Kasumi-1 (cell line): ENCODE measurements around the gene AKAP13.
A peak's percentile ranks its signal among the peaks of the same experiment; 100 is the strongest.

Experiments used
- DNase-seq, 2 experiments: peaks; one replicate each; lab custom pipeline; 2025; lab: John Stamatoyannopoulos, UW

AKAP13 gene

DNA sequence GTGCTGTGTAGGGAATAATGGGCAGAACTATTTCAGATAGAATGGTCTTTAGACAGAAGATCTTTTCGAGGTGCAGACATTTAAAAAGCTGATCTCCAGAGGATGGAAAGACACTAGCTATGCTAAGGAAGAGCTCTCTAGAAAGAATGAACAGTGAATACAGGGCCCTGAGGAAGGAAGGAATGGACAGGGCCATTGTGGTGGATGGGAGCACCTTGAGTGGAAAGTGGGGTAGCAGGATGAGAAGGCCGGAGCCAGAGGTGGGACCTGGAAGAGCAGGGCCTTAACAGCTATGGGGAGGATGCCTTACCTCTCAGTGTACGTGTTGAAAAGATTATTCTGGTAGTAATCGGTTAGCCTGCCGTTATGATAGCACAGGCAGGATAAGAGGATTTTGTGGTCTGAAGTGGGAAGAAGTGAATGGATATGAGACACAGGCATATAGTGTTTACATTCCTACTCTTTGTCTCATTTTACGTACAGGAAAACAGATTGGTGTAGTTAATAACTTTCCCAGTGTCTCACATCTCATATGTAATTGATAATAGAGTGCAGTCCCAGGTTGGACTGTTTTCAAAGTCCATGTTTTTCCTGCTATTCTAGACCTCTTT is 241.9 kb downstream of the AKAP13 start:
- DNase-seq: no peak

DNA sequence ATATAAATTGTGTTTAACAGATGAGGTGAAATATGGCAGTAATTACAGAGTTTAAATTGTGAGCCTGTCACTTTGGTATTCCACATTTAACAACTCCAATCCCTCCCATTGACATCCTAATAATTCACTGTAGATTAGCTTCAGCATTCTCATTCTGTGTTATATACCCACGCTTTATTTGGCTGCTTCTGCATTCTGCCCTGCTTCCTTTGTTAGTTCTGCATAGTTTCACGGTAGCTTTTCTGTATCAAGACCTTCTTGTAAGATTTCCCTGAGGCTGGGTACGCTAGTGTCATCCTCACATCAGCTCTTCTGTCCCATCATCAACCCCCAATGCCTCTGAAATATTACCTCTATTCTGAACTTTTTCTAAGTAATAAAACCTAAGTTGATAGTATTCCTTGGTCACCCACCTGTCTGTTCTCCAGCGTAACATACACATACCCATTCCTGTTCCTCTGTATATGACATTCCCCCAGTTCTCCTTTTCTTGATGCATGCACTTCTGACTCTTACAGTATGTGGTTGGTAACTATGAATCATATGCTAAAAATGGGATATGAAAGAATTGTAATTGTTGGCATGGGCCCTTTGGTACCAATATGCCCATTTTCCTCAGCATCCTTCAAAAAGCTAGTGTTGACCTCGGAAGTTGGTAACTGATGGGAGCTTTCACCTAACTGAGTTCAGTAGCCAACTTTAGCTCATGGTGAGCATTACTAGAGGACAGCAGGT is 243.1 kb downstream of the AKAP13 start:
- DNase-seq: peak; percentile 79 to 88

DNA sequence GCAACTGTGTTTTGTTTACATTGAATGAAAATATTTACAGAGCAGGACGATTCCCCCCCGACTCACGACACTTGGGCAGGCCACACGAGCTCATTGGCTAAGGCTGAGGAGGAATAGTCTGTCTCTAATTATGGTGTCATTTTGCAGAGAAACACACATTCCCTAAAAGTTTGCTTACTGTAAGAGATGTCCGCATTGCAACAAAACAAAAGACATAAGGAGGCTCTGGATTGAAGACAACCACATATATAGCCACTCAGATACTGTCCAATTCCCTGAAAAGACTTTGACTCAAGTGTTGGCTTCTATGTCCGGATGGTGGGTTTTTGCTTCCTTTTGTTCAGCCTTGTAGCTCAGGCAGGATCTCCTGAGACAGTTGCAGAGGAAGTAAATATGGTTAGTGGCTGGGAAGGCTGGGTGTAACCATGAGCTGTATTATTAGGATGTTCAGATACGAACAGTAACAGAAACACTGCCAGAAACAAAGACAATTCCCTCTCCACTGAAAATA is 243.9 kb downstream of the AKAP13 start:
- DNase-seq: peak; percentile 87 to 95

DNA sequence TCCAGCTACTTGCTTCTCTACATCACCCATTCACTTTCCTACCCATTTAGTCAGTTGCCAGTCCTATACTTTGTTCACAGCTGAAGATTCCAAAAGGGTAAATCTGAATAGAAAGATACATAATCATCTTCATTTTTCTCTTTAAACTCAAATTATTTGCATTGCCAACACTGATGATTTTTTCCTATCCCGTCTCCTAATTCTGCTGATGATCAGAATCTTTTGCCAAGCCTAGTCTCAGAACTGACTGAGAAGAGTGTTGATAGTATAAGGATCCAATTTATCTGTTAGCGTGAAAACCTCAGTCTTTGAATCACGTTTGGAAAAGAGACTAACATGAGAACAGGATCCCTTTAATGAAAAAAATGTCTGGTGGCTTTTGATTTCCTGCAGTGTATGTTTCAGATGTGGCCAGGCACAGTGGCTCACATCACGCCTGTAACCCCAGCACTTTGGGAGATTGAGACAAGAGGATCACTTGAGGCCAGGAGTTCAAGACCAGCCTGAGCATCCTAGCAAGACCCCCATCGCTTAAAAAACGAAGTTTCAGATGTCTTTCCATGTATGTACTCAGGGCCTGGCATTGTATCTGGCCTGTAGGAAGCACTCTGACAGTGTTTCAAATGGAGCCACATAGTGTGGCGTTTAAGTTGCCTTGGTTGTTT is 244.9 kb downstream of the AKAP13 start:
- no peak for DNase-seq

DNA sequence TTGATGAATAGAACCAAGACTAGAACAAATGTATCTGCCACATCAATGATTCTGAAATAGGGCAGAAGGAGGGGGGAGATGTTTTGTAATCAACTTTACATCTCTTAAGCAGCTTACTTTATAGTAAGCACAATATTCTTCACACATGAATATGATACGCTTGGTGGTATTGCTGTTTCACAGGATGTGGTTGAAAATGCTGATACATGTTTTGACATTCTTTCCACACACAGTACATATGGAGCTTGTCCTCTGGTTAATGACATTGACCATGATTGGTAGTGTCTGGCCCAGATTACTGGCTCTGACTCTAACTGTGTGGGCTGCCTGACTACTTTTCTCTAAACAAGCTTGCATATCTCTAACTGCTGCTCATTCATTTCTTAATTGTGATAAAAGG is 245.5 kb downstream of the AKAP13 start:
- DNase-seq: peak; percentile 13

DNA sequence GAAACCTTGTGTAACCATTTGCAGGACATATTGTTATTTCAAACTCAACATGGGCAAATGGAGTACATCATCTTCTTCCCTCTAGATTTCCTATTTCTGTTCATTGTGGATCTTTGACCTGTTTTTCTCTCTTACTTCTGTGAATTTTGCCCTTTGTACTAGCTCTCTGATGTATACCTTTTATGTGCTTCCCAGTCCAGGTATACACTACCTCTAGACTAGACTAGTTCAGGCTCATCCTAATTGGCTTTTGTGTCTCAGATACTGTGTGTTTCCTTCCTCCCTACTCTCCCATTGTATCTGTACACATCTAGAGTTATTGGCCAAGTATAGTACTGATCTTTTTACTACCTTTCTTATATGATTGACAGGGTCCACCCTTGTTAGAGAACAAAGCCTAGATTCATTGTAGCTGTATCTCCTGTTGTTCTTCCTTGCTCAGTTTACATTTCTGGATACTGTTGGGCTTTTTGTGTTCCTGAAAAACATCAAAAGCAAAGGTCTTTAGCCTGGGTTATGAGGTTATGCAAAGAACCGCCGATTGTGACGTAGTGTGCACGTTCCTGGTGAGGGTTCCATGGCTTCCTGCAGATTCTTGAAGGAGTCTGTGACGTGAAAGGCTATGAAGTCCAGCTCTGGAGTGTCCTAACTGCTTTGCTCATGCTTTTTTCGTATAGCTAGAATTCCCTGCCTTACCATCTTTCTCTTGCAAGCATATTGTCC is 247.0 kb downstream of the AKAP13 start:
- DNase-seq: no peak

DNA sequence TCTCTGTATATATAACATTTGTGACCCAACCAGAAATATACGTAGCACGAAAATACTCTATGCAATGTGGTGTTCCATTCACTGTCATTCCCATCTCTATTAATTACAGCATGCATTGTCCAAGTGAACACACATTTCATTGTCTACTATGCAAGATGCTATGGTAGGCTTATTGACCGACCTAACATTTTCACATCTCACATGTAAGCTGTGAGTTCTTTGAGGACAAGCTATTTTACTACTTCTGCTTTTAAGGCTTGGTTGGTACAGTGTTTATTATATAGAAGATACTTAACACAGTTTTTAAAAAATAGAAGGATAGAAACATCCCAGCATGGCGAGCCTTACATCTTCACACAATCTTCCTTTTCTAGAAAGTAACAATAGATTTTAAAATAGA is 249.9 kb downstream of the AKAP13 start:
- DNase-seq: peak in 1 of 2 experiments; percentile 7

DNA sequence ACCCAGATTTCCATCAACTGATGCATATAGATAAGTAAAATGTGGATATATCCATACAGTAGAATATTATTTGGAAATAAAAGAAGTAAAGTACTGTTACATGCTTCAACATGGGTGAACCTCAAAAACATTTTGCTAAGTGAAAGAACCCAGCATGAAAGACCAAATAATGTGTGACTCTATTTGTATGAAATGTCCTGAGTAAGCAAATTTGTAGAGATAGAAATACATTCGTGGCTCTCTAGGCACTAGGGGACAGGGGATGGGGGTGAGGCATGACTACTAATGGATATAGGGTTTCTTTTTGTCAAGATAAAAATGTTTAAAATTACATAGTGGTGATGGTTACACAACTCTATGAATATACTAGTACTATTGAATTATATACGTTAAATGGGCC is 250.6 kb downstream of the AKAP13 start:
- DNase-seq: no peak

DNA sequence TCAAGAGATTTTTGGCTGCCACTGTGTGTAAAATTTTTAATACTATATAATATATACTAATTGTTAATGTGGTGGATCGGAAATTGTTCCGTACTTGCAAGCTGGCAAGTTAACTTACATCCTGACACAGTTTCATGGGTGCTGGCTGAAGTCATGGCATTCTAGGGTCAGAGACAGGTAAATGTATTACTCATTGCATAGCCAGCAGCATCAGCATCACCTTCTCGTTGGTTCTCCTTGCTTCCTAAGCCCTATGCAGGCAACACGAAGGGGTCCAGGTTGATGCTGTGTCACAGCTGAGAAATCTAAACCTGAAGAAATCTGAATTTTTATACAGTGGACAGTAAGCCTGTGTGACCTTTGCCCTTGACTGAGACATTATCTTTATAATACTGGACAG is 251.6 kb downstream of the AKAP13 start:
- DNase-seq: no peak

DNA sequence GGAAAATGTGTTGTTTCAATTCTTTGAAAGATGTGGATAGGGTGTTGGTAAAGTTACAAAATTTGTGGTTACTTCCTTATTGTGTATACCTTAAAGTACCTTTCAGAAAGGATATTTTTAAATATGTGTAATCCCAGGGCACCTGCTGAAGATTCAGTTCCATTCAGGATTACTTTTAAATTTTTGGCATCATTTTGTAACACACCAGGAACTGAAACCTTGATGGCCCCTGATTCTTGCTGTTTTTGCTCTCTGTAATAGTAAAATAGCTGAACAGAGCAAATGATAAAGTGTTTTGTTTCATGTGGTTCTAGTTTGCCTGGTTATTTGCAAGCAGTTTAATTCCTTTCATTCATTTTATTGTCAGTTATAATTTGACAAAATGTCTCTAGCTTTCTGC is 253.5 kb downstream of the AKAP13 start:
- DNase-seq: no peak

DNA sequence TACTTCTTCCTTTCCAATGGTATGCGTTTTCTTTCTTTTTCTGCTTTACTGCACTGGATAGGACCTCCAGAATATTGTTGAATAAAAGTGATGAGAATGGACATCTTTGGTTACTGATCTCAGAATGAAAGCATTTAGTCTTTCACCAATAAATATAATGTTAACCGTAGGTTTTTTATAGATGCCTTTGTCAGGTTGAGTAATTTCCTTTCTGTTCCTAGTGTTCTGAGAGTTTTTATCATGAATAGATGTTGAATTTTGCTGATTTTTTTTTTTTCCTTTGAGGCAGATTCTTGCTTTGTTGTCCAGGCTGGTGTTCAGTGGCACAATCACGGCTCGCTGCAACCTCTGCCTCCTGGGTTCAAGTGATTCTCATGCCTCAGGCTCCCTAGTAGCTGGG is 255.9 kb downstream of the AKAP13 start:
- DNase-seq: no peak

DNA sequence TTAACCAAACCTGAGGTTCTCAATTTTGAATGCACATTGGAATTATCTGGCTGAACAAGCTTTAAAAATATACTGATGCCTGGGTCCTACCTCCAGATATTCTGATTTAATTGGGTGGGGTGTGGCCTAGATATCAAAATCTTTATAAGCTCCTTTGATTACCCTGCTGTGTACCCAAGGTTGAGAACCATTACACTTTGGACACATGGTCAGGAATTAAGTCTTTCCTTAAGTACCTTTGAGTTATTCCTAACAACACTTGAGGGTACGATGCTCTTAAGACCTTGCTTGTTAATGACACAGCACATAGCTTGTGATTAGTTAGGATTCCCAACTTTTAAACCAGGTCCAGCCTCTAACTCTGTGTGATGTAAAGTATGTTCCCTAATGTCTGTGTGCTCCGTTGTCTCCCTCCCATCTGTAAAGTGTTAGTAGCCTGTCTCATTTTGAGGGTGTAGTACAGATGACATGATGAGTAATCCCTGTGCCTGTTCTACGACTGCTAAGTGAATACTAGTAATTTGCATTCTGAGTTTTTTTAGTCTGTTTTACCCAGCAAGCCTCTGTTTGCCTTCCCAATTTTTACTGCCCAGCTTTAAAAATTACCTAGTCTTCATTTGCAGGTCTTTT is 259.5 kb downstream of the AKAP13 start:
- DNase-seq: no peak

DNA sequence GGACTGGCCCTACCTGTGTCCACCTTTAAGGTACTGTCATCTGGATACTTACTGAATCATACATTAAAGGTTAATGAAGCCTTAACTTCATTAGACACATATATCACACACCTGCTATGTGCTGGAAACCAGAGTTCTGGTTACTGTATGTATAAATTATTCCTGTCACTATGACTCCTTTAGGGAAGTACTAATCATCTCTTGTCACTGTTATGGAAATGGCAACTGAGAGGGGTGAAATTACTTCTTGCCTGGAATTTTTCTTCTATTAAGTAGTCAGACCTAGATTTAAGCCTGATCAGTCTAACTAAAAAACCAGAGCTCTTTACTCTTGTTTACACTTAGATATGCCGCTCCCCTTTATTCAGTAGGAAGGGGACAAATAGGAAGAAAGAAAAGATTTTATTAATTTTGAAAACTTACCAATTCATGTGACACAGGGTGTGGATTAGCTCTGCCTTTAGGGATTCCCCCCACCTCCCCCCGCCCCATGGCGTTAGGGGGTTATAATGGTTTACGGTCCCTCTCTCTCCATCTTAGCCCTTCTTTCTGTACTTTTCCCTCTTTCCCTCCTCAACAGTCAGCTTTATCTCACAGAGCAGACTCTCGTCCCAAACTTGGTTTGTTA is 261.8 kb downstream of the AKAP13 start:
- no peak for DNase-seq

DNA sequence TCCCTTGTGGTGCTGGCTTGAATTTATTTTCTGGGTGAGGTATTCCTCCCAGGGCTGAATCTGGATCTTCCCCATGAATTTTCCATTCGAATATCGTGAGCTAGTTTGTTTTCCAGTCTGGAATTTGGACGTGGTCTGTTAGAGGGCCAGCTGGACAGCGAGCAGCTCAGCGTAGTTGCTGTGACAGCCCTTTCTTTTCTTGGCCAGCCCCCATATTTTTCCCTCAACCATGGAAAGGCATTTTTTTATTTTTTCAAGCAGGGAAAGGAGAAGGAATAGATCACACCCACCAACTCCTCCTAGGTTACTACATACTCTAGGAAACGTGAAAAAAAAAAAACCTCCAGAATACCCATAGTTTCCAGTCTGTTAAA is 262.3 kb downstream of the AKAP13 start:
- no peak for DNase-seq

DNA sequence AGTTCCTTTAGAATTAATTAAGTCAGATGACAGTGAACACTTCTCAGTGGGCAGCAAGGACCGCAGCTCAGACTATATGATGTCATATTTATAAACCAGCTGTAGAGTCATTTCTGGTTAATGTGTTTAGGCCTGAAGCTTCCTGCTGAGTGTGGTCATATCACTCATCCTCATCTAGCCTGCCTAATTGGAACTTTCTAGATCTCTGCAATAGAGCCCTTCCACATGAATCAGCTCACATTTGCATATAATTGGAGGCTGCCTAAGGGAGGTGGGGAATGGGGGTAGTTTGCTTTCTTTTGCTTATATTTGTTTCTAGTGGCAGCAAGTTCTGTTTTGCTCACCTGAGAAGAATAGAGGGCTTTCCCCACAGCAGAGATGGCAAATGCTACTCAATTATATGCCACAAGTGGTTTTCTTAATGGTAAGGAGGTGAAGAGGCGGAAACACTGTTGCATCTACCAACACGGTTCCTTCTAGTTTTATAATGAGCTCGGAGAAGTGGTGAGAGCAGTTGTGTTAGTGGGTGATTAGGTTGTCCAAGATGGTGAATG is 266.2 kb downstream of the AKAP13 start:
- DNase-seq: no peak

DNA sequence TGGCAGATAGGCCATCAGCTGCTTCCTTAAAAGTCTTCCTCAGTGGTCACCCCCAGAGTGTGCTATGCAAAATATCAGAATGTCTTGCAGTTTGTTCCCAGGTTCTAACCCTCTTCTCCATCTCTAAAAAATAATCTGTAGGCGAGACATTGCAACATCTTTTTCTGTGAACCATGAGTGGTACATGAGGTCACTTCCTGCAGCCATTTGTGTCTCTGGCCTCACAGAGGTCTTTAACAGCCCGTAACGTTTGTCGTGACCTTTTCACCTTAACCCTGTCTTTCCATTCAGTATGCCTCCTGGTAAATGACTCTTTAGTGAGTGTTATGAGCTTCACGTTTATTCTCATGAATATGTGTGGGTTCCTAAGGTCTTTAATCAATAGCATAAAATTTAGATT is 269.0 kb downstream of the AKAP13 start:
- peak; percentile 19 to 33 for DNase-seq

DNA sequence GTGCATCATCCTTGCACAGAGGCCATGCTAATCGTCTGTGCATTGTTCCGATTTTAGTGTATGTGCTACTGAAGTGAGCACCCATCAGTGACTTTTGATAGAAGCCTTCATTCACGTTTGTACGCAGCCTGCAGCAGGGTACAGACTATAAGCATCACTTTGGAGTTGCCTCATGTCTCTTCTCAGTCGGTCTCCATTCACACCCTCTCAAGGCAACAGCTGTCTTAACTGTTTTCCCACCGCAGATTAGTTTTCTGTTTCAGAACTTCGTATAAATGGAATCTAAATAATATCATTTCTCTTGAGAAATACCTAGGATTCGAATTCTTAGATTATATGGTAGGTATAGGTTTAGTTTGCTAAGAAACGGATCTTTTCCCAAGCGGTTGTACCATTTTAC is 271.1 kb downstream of the AKAP13 start:
- no peak for DNase-seq

DNA sequence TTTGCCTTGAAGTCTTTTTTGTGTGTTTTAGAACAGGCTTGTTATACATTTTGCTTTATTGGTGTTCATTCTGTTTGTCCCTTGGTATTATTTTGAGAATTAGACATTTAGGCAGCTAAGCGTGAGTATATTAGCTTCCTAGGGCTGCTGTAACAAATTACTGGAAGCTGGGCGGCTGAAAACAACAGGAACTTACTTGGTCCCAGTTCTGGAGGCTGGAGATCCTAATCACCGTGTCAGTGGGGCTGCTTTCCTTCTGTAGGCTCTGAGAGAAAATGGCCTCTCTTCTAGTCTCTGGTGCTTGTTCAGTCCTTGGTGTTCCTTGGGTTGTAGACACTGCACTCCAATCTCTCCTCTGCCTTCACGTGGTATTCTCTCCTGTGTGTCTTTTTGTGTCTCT is 272.1 kb downstream of the AKAP13 start:
- no peak for DNase-seq

DNA sequence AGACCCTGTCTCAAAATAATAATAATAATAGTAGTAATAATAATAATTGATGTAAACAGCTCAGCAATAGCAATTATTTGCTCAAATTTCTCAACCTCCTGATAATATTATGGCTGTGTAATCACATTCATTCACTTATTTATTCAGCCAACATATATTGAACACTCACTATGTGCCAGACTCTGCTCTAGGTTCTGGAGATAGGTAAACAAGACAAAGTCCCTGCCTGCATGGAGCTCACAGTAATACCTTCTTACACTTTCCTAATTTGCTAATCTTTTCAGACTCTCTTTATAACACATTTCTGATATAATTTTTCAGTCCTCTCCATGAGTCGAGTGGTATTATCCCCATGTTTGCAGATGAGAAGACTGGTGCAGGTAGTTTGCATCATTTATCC is 276.7 kb downstream of the AKAP13 start:
- DNase-seq: no peak

DNA sequence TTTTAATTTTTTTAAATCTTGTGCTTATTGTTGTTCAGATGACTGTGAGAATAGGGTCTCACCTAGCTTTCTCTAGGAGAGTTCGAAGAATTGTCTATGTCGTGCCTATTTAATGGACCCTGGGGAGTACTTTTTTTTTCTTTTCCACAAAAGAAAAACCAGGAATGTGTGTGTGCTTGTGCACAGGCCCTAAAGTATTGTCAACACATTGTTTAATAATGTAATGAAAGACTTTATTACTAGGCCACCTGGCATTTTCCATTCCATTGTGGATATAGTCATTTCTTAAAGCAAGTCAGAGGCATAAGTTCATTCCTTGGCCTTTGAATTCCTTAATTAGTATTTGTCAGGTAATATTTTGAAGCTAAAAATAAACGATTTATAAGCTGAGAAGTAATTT is 278.4 kb downstream of the AKAP13 start:
- DNase-seq: no peak

DNA sequence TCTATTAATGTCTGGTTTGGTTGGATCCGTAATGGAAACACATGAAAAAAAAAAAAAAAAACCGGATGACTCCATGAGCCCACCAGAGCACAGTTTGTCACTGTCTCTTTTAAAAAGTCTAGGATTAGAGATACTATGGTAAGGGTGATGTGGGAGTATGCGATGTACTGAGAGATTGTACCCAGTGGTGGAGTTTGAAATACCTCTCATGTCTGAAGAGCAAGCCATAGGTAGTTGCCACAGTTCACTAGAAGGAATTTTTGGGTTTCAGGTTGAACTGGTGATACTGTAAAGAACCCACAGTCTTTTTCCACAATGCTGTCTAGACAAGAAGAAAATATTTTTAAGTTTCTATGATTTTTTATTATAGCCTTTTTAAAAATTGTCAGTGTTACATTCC is 281.5 kb downstream of the AKAP13 start:
- no peak for DNase-seq
